ENCODE measurements around the gene PHLDB3. TPM values are rescaled to one million over a fixed set of nuclear protein-coding genes. Genes with fewer than 3 reads are reported as not detected.
"Not testable (repeated sequence)": the region's sequence is repeated elsewhere in the genome, so short reads cannot be mapped to it uniquely, and the experiment has no call there.

Gene PHLDB3
- total RNA-seq (ENCODE audit: low replicate concordance): 8.0 and 11.4 TPM in 2 replicates

- DNase-seq (ENCODE audit: low read depth): no peak
- no peak for TF ChIP-seq CTCF (IDR thresholded peaks at IDR 0.05; ENCODE audit: insufficient read depth, low read length)
- peak within 1 kb of the TSS; percentile 94 for H3K4me3 ChIP-seq (ENCODE audit: low read depth, low read length)
These were observed at the start of gene PHLDB3 for GRCh38 chr19:43504426-43505185. PHLDB3 (minus strand) TSS chr19:43504746; CDS start chr19:43504118, 628 bp downstream.

- TF ChIP-seq CTCF (IDR thresholded peaks at IDR 0.05; ENCODE audit: insufficient read depth, low read length): no peak
These were observed 49.1 kb upstream of the PHLDB3 start for GRCh38 chr19:43553656-43554055.

GRCh38 chr19:43552616-43553015, 48.1 kb upstream of the PHLDB3 start:
- no peak for TF ChIP-seq CTCF (IDR thresholded peaks at IDR 0.05; ENCODE audit: insufficient read depth, low read length)
- DNase-seq (ENCODE audit: low read depth): no peak
- H3K4me3 ChIP-seq (ENCODE audit: low read depth, low read length): no peak overlapping the region

More at GRCh38 chr19:43553656-43554055, 49.1 kb upstream of the PHLDB3 start:
- DNase-seq (ENCODE audit: low read depth): no peak
- H3K4me3 ChIP-seq (ENCODE audit: low read depth, low read length): no peak overlapping the region

GRCh38 chr19:43552198-43552450, 47.6 kb upstream of the PHLDB3 start:
- no peak for DNase-seq (ENCODE audit: low read depth)
- TF ChIP-seq CTCF (IDR thresholded peaks at IDR 0.05; ENCODE audit: insufficient read depth, low read length): no peak

GRCh38 chr19:43551399-43552197, 47.1 kb upstream of the PHLDB3 start:
- no peak overlapping the region for H3K4me3 ChIP-seq (ENCODE audit: low read depth, low read length)
- DNase-seq (ENCODE audit: low read depth): no peak
- TF ChIP-seq CTCF (IDR thresholded peaks at IDR 0.05; ENCODE audit: insufficient read depth, low read length): no peak

More at GRCh38 chr19:43552198-43552450, 47.6 kb upstream of the PHLDB3 start:
- H3K4me3 ChIP-seq (ENCODE audit: low read depth, low read length): no peak overlapping the region

- DNase-seq (ENCODE audit: low read depth): no peak
- no peak for TF ChIP-seq CTCF (IDR thresholded peaks at IDR 0.05; ENCODE audit: insufficient read depth, low read length)
- H3K4me3 ChIP-seq (ENCODE audit: low read depth, low read length): no peak overlapping the region
These were observed 44.2 kb upstream of the PHLDB3 start for GRCh38 chr19:43548706-43549105.

GRCh38 chr19:43547926-43548325, 43.4 kb upstream of the PHLDB3 start:
- H3K4me3 ChIP-seq (ENCODE audit: low read depth, low read length); DNase-seq (ENCODE audit: low read depth): not testable (repeated sequence)
